Endothelial cell of umbilical vein (primary cell): ENCODE data around the gene CCN5. TPM values are rescaled to one million over a fixed set of nuclear protein-coding genes. Genes with fewer than 3 reads are reported as not detected.
A peak's percentile ranks its signal among the peaks of the same experiment; 100 is the strongest.

Experiments
- BruUV-seq: library from RNA; stranded (reverse); fragments of 400-500 nt; replicated peaks from 2 replicates; lab custom pipeline; 2021; lab: Mats Ljungman, UMichigan
- CTCF ChIA-PET: fragments of 300-600, 350-600 bp; sonication (Branson Sonifier 250); formaldehyde crosslinking; loops from one replicate; lab custom pipeline; 2021; ENCODE audit warnings: antibody characterized with exemption, inconsistent platforms; lab: Charles Lee
- POLR2A ChIA-PET: fragments of 300-600, 350-600 bp; sonication (Branson Sonifier 250); formaldehyde crosslinking; loops from one replicate; lab custom pipeline; 2021; ENCODE audit warnings: antibody characterized with exemption, inconsistent platforms; lab: Charles Lee
- DNase-seq: peaks from one replicate; pipeline ENCODE4 v3.0.0-alpha.2; 2011; ENCODE audit warnings: low read depth, low spot score
- FAIRE-seq: peaks from 2 replicates; lab custom pipeline; 2011; peaks lifted over from hg19 to GRCh38; lab: Jason Lieb, UNC
- H2AFZ ChIP-seq: 2 replicates; pipeline ENCODE4 v1.6.0; 2012; ENCODE audit warnings: low read depth, low read length, control low read depth, inconsistent platforms
- H3K27ac ChIP-seq: 2 replicates; pipeline ENCODE4 v1.5.1; 2011; ENCODE audit warnings: low read depth, mild to moderate bottlenecking, control low read depth, low read length, moderate library complexity; ENCODE audit not compliant: insufficient read depth
- H3K27me3 ChIP-seq, 2 experiments: 2 replicates each; pipeline versions ENCODE4 v1.6.0 to v1.6.1; 2011; ENCODE audit warnings: low read length in 2 of 2, mixed read lengths in 1 of 2; ENCODE audit not compliant: control insufficient read depth in 2 of 2, insufficient read depth in 2 of 2
- H3K36me3 ChIP-seq, 2 experiments: 2 replicates in 1 of 2; 3 replicates in 1 of 2; pipeline ENCODE4 v1.5.1; 2011; ENCODE audit warnings: low read length in 2 of 2, mild to moderate bottlenecking in 1 of 2, moderate library complexity in 1 of 2; ENCODE audit not compliant: control insufficient read depth in 2 of 2, insufficient read depth in 2 of 2; ENCODE audit errors: extremely low read depth in 1 of 2
- H3K4me1 ChIP-seq: 3 replicates; pipeline ENCODE4 v1.5.1; 2011; ENCODE audit warnings: mild to moderate bottlenecking, low read length; ENCODE audit not compliant: control insufficient read depth, insufficient read depth; ENCODE audit errors: extremely low read depth
- H3K4me2 ChIP-seq: 2 replicates; pipeline ENCODE4 v1.6.1; 2011; ENCODE audit warnings: low read length, control low read depth, mixed read lengths; ENCODE audit not compliant: insufficient read depth
- H3K4me3 ChIP-seq, 3 experiments: fragments of 200-600 bp in 1 of 3; sonication (generic), shearing (Covaris generic) in 1 of 3; replicated peaks in 1 of 3; 2 replicates each; pipeline ENCODE4 v1.5.1; 2011 to 2016; ENCODE audit warnings: control low read depth in 3 of 3, low read length in 3 of 3, mild to moderate bottlenecking in 2 of 3, inconsistent platforms in 1 of 3, low read depth in 1 of 3, moderate library complexity in 1 of 3; ENCODE audit not compliant: insufficient read depth in 1 of 3
- H3K79me2 ChIP-seq: 2 replicates; pipeline ENCODE4 v1.6.0; 2012; ENCODE audit warnings: low read length, inconsistent platforms; ENCODE audit not compliant: control insufficient read depth, insufficient read depth
- H3K9ac ChIP-seq: replicated peaks from 2 replicates; pipeline ENCODE3; 2011; ENCODE audit warnings: low read length, control low read depth; ENCODE audit not compliant: insufficient read depth; ENCODE audit errors: extremely low read depth
- H3K9me1 ChIP-seq: replicated peaks from 3 replicates; pipeline ENCODE4 v1.6.0; 2011; ENCODE audit warnings: mild to moderate bottlenecking, low read length; ENCODE audit not compliant: control insufficient read depth, insufficient read depth; ENCODE audit errors: extremely low read depth
- H3K9me3 ChIP-seq: replicated peaks from 2 replicates; pipeline ENCODE4 v1.5.1; 2012; ENCODE audit warnings: low read length, inconsistent platforms; ENCODE audit not compliant: control insufficient read depth, insufficient read depth
- H4K20me1 ChIP-seq: replicated peaks from 2 replicates; pipeline ENCODE3; 2011; ENCODE audit warnings: mild to moderate bottlenecking, low read length; ENCODE audit not compliant: control insufficient read depth, insufficient read depth; ENCODE audit errors: extremely low read depth
- EZH2 ChIP-seq: IDR thresholded peaks from 2 replicates; pipeline ENCODE4 v1.6.1; 2012; ENCODE audit warnings: borderline replicate concordance, low read depth, mild to moderate bottlenecking, moderate library complexity, low read length, inconsistent platforms; ENCODE audit not compliant: severe bottlenecking
- GATA2 ChIP-seq: IDR thresholded peaks from 2 replicates; pipeline ENCODE4 v1.7.0; 2011; ENCODE audit warnings: low read depth, mild to moderate bottlenecking, moderate library complexity, mixed read lengths, low read length; ENCODE audit not compliant: insufficient read length, insufficient read depth
- JUN ChIP-seq: IDR thresholded peaks from 2 replicates; pipeline ENCODE4 v1.6.1; 2011; ENCODE audit warnings: borderline replicate concordance, low read depth; ENCODE audit not compliant: insufficient read length, insufficient read depth
- POLR2AphosphoS5 ChIP-seq: IDR thresholded peaks from 2 replicates; pipeline ENCODE4 v1.6.1; 2012; ENCODE audit warnings: low read depth, mild to moderate bottlenecking, control low read depth, low read length, moderate library complexity; ENCODE audit not compliant: insufficient read depth
- dilution Hi-C: fragments of 300-500 bp; cut with MboI; formaldehyde crosslinking; loops from one replicate; pipeline ENCODE4 v1.15.0; 2019; ENCODE audit warnings: low sequenced_read_pairs; ENCODE audit not compliant: extremely low pct_ligation_motif_present
- intact Hi-C: fragments of 100-400 bp; cut with micrococcal nuclease; formaldehyde crosslinking; loops from one replicate; pipeline ENCODE4 v1.10.0; 2022
- polyA plus RNA-seq, 4 experiments: library from polyadenylated mRNA; depleted of rRNA in 3 of 4; stranded (reverse) in 3 of 4; unstranded in 1 of 4; fragments of >200 nt; gene quantifications; 2 replicates each; pipeline versions ENCODE4 v1.2.1 to v1.2.3, GENCODE V29; 2011 to 2012; ENCODE audit warnings: missing spikeins in 1 of 4
- total RNA-seq: library from RNA; stranded (reverse); gene quantifications from 2 replicates; pipeline ENCODE4 v1.2.3, GENCODE V29; 2021

The CCN5 gene
- total and polyA plus RNA-seq, 2 donors (not counting 3 experiments of a cell fraction or from before 2014, with no cell fraction given), result 0.03 TPM; not detected in 1

DNA sequence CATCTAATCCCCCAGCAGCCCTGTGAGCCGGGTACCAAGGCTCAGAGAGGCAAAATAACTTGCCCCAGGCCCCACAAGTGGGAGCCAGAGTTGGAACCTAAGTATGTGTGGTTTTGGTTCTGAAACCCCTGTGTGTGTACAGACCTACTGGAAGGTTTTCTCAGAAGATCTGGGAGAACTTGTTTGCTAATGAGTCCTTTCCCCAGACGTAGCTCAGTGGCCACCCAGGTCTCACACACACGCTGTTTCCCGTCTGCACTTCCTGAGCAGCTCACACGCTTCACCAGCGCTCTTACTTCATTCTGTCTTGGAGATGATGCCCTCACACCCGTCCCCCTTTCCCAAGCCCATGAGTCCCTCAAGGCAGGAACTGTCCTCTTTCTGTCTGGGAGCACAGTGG, 8.2 kb downstream of the CCN5 start:
- no peak overlapping the region for H3K4me2 ChIP-seq
- H2AFZ ChIP-seq, result peak overlapping the region; percentile 7
- DNase-seq, result peak; percentile 44
- intact Hi-C loops, result no loop called here
- dilution Hi-C loops, result no loop called here
- H3K27me3 ChIP-seq, result no peaks in the 10 kb centered on the region
- H3K36me3 ChIP-seq, result no peaks in the 10 kb centered on the region
- H3K4me1 ChIP-seq, result peaks cover 16% of the 10 kb centered on the region
- no peaks in the 10 kb centered on the region for H3K9me3 ChIP-seq
- TF ChIP-seq GATA2 (no peak), EZH2 (no peak)
- no peak overlapping the region for H3K27ac ChIP-seq
- no TSS peak for BruUV-seq
- H3K9ac ChIP-seq, result no peak overlapping the region
- peak; percentile 35 for FAIRE-seq
- H3K79me2 ChIP-seq, result no peaks in the 10 kb centered on the region
- no peaks in the 10 kb centered on the region for H3K9me1 ChIP-seq
- no peaks in the 10 kb centered on the region for H4K20me1 ChIP-seq
- no peak overlapping the region for H3K4me3 ChIP-seq
- ChIA-PET POLR2A (interaction anchor here (0.7 kb wide), 1 partner anchor 31 kb away, joined by 3 read pairs; no protein-coding TSS in a partner anchor), CTCF (interaction anchor here (1.0 to 1.8 kb wide), 7 partner anchors 8 to 413 kb away, joined by 3 to 8 read pairs (median 3); partner anchors contain the start of gene CCN5)

GRCh38 chr20:44723798-44724362, 8.7 kb downstream of the CCN5 start:
- no peaks in the 10 kb centered on the region for H3K9me3 ChIP-seq
- DNase-seq (no peak), FAIRE-seq (peak; percentile 15)
- peak overlapping the region; percentile 7 for H2AFZ ChIP-seq
- CTCF ChIA-PET, result interaction anchor here (0.7 to 1.8 kb wide), 7 partner anchors 8 to 41 kb away, joined by 3 to 8 read pairs (median 4); partner anchors contain the start of gene CCN5
- no peak overlapping the region for H3K4me3 ChIP-seq
- no peaks in the 10 kb centered on the region for H3K36me3 ChIP-seq
- no peak overlapping the region for H3K4me2 ChIP-seq
- intact Hi-C loops (no loop called here), dilution Hi-C loops (no loop called here)
- H3K79me2 ChIP-seq, result no peaks in the 10 kb centered on the region
- TF ChIP-seq JUN (no peak), POLR2AphosphoS5 (no peak), GATA2 (no peak)
- H3K27ac ChIP-seq, result no peak overlapping the region
- H3K9ac ChIP-seq, result no peak overlapping the region
- POLR2A ChIA-PET, result interaction anchor here (0.7 kb wide), 1 partner anchor 32 kb away, joined by 3 read pairs; no protein-coding TSS in a partner anchor
- H4K20me1 ChIP-seq, result no peaks in the 10 kb centered on the region
- BruUV-seq, result no TSS peak
- H3K9me1 ChIP-seq, result no peaks in the 10 kb centered on the region
- no peaks in the 10 kb centered on the region for H3K27me3 ChIP-seq
- H3K4me1 ChIP-seq, result peaks cover 19% of the 10 kb centered on the region
